T-cell (primary cell): Measurements from ENCODE around the gene CEP19. TPM values are rescaled to one million over a fixed set of nuclear protein-coding genes. Genes with fewer than 3 reads are reported as not detected.
"Not testable (repeated sequence)": the region's sequence is repeated elsewhere in the genome, so short reads cannot be mapped to it uniquely, and the experiment has no call there.

ENCODE experiments used
- ATAC-seq, 4 experiments: fragments of 200-7000 bp in 3 of 4; fragments of 150-1000 bp in 1 of 4; cut with Tn5 transposase; replicated peaks in 1 of 4; 1 replicate in 3 of 4; 2 replicates in 1 of 4; pipeline ENCODE4 v1.10.0; 2021; ENCODE audit warnings: moderate library complexity in 3 of 4, mild to moderate bottlenecking in 2 of 4, moderate number of reproducible peaks in 1 of 4
- CTCF ChIA-PET, 2 donors: fragments of 300-600 bp; sonication (Branson Sonifier 250); formaldehyde crosslinking; loops; one replicate each; lab custom pipeline; 2022; ENCODE audit warnings: antibody characterized with exemption in 2 of 2; lab: Charles Lee
- POLR2A ChIA-PET, 2 donors: fragments of 300-600 bp; sonication (Branson Sonifier 250); formaldehyde crosslinking; loops; one replicate each; lab custom pipeline; 2022; ENCODE audit warnings: antibody characterized with exemption in 2 of 2; lab: Charles Lee
- DNase-seq, 35 experiments: peaks; one replicate each; pipeline versions ENCODE4 v3.0.0 to v3.0.0-alpha.2; 2013 to 2023
- H3K27ac ChIP-seq: one replicate; pipeline ENCODE4 v1.5.1; 2013; ENCODE audit warnings: low read length
- H3K27me3 ChIP-seq, 2 experiments: replicated peaks in 1 of 2; 1 replicate in 1 of 2; 2 replicates in 1 of 2; pipeline versions ENCODE4 v1.6.1 to v1.7.0; 2013; ENCODE audit warnings: low read length in 1 of 2, mixed read lengths in 1 of 2; ENCODE audit not compliant: control insufficient read depth in 2 of 2, insufficient read depth in 2 of 2; ENCODE audit errors: extremely low read depth in 1 of 2
- H3K36me3 ChIP-seq, 2 donors: 1 replicate in 1 of 2; 2 replicates in 1 of 2; pipeline versions ENCODE4 v1.6.1 to v1.7.0; 2013; ENCODE audit warnings: low read length in 1 of 2; ENCODE audit not compliant: control insufficient read depth in 2 of 2, insufficient read depth in 1 of 2; ENCODE audit errors: extremely low read depth in 1 of 2
- H3K4me1 ChIP-seq, 2 experiments: 1 replicate in 1 of 2; 2 replicates in 1 of 2; pipeline versions ENCODE4 v1.6.1 to v1.7.0; 2013; ENCODE audit warnings: low read length in 2 of 2, mixed read lengths in 1 of 2; ENCODE audit not compliant: insufficient read depth in 2 of 2, control insufficient read depth in 1 of 2; ENCODE audit errors: extremely low read depth in 1 of 2
- H3K4me3 ChIP-seq, 2 donors: 1 replicate in 1 of 2; 2 replicates in 1 of 2; pipeline versions ENCODE4 v1.5.1 to v1.7.0; 2013; ENCODE audit warnings: mild to moderate bottlenecking in 2 of 2, low read length in 1 of 2, moderate library complexity in 1 of 2; ENCODE audit not compliant: control insufficient read depth in 1 of 2; ENCODE audit errors: extremely low read depth in 1 of 2
- H3K9me3 ChIP-seq: 2 replicates; pipeline ENCODE4 v1.7.0; 2013
- H3K27ac Mint-ChIP-seq, 2 donors: one replicate each; pipeline ENCODE4 v1.8.0; 2020 to 2021; ENCODE audit warnings: mild to moderate bottlenecking in 2 of 2, mixed read lengths in 2 of 2
- H3K27me3 Mint-ChIP-seq, 2 donors: one replicate each; pipeline ENCODE4 v1.8.0; 2021 to 2022; ENCODE audit warnings: mixed read lengths in 2 of 2
- H3K36me3 Mint-ChIP-seq: one replicate; pipeline ENCODE4 v1.8.0; 2021; ENCODE audit warnings: mixed read lengths
- H3K4me1 Mint-ChIP-seq, 3 donors: one replicate each; pipeline ENCODE4 v1.8.0; 2020 to 2022; ENCODE audit warnings: mixed read lengths in 3 of 3, mild to moderate bottlenecking in 1 of 3
- H3K4me3 Mint-ChIP-seq, 3 donors: one replicate each; pipeline ENCODE4 v1.8.0; 2020 to 2022; ENCODE audit warnings: mild to moderate bottlenecking in 3 of 3, mixed read lengths in 3 of 3, moderate library complexity in 3 of 3
- H3K9me3 Mint-ChIP-seq, 3 donors: one replicate each; pipeline ENCODE4 v1.8.0; 2020 to 2022; ENCODE audit warnings: mixed read lengths in 3 of 3
- WGBS: methylation state at CpG from one replicate; pipeline ENCODE4 v1.1.5; 2013; ENCODE audit warnings: missing lambda C conversion rate; ENCODE audit not compliant: insufficient coverage; 5-methylcytosine and 5-hydroxymethylcytosine counted together
- total RNA-seq, 35 experiments: library from RNA in 6 of 35; stranded (reverse) in 6 of 35; fragments of 120-200 nt in 1 of 35; gene quantifications; one replicate each; pipeline versions ENCODE4 v1.2.1 to v1.2.4 and lab custom pipeline; 2013 to 2026

The CEP19 gene
- total RNA-seq, 5 donors from 2014 or later (not counting 1 experiment from before 2014, with no cell fraction given): 1.6 to 8.5 (median 6.4) TPM

- peaks cover 0 to 4% of the 10 kb centered on the region in 2 donors for H3K36me3 ChIP-seq
- no peak overlapping the region for H3K4me3 ChIP-seq
- H3K9me3 Mint-ChIP-seq: no peaks in the 10 kb centered on the region
- H3K27me3 Mint-ChIP-seq: no peaks in the 10 kb centered on the region
- POLR2A ChIA-PET: no interaction called here
- no peak for ATAC-seq
- no peaks in the 10 kb centered on the region for H3K27me3 ChIP-seq
- no peak for DNase-seq
- H3K27ac Mint-ChIP-seq: no peak overlapping the region
- H3K4me3 Mint-ChIP-seq: no peak overlapping the region
- H3K36me3 Mint-ChIP-seq: peaks cover 14% of the 10 kb centered on the region
- no peaks in the 10 kb centered on the region for H3K9me3 ChIP-seq
- H3K4me1 ChIP-seq: peaks cover 8 to 15% of the 10 kb centered on the region in 2 experiments
- no peak overlapping the region for H3K27ac ChIP-seq
- H3K4me1 Mint-ChIP-seq: peaks cover 15 to 25% (median 24%) of the 10 kb centered on the region in 3 donors
- CTCF ChIA-PET: interaction anchor here in 1 of 2 donors (0.6 kb wide), 1 partner anchor 265 kb away, joined by 3 read pairs; no protein-coding TSS in a partner anchor
- WGBS: 100% methylated on average over 1 of the region's 6 CpGs
These were observed 25.6 kb upstream of the CEP19 start for GRCh38 chr3:196737655-196738054.

DNA sequence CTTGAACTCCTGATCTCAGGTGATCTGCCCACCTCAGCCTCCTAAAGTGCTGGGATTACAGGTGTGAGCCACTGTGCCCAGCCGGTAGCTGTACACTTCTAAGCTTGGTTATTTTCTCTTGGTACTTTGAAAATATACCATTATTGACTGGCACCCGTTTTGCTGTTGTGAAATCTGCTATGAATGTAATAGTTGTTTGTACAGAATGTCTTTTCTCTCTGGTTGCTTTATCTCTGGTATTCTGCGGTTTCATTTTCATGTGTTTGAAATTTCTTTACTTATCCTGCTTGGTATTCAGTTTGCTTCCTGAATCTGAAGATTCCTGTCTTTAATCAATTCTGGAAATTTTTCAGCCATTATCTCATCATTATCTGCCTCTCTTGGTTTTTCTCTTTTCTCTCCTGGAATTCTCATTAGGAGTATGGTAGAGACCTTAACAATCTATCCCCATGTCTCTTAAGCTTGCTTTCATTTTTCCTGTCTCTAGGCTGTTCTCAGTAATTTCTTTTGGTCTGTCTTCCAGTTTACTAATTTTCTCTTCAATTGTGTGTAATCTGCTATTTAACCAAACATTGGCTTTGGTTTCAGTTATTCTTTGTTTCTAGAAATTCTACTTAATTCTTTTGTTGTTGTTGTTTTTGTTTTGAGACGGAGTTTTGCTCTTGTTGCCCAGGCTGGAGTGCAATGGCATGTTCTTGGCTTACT lies 24.8 kb upstream of the CEP19 start:
- H3K9me3 Mint-ChIP-seq: no peaks in the 10 kb centered on the region
- H3K36me3 ChIP-seq: peaks cover 0 to 4% of the 10 kb centered on the region in 2 donors
- H3K36me3 Mint-ChIP-seq: peaks cover 14% of the 10 kb centered on the region
- POLR2A ChIA-PET: no interaction called here
- H3K27ac ChIP-seq: no peak overlapping the region
- H3K4me3 Mint-ChIP-seq: no peak overlapping the region
- no peaks in the 10 kb centered on the region for H3K9me3 ChIP-seq
- peaks cover 6 to 7% of the 10 kb centered on the region in 2 experiments for H3K4me1 ChIP-seq
- DNase-seq (no peak), ATAC-seq (no peak)
- WGBS: no CpG with 5 or more reads among the region's 4 CpGs
- H3K4me3 ChIP-seq: no peak overlapping the region
- H3K27ac Mint-ChIP-seq: peak overlapping the region in 1 of 2 donors; percentile 24
- peaks cover 14 to 23% (median 22%) of the 10 kb centered on the region in 3 donors for H3K4me1 Mint-ChIP-seq
- CTCF ChIA-PET: no interaction called here
- no peaks in the 10 kb centered on the region for H3K27me3 Mint-ChIP-seq
- no peaks in the 10 kb centered on the region for H3K27me3 ChIP-seq

DNA sequence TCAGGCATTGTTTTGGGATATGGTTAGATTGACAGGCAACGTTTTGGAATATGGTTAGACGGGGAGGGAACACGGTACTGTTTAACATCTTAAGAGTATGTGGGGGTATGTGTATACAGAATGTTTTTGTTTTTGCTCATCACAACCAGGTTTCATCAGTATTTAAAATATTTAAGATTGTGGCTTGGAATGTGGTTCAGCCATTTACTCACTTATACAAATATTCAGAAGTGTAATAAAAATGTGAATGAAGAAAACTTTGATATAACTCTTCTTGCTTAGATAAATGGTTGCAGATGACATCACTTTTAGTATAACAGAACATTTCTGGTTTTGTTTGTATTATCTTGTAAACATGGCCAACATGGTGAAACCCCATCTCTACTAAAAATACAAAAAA lies 23.7 kb upstream of the CEP19 start:
- Histone ChIP-seq H3K4me1 (peaks cover 0 to 7% of the 10 kb centered on the region in 2 experiments), H3K27me3 (no peaks in the 10 kb centered on the region), H3K4me3 (no peak overlapping the region), H3K27ac (no peak overlapping the region), H3K36me3 (peaks cover 0 to 4% of the 10 kb centered on the region in 2 donors), H3K9me3 (no peaks in the 10 kb centered on the region)
- no peak for DNase-seq
- WGBS: no CpG with 5 or more reads among the region's 3 CpGs
- peaks cover 14% of the 10 kb centered on the region for H3K36me3 Mint-ChIP-seq
- H3K27ac Mint-ChIP-seq: no peak overlapping the region
- H3K4me3 Mint-ChIP-seq: no peak overlapping the region
- H3K27me3 Mint-ChIP-seq: no peaks in the 10 kb centered on the region
- ATAC-seq: no peak
- H3K4me1 Mint-ChIP-seq: peaks cover 5 to 12% (median 12%) of the 10 kb centered on the region in 3 donors
- CTCF ChIA-PET: no interaction called here
- H3K9me3 Mint-ChIP-seq: no peaks in the 10 kb centered on the region
- POLR2A ChIA-PET: interaction anchor here (0.6 to 0.7 kb wide), 4 partner anchors 10 to 156 kb away, joined by 4 to 8 read pairs (median 4); partner anchors contain the start of gene CEP19 (in 1 of the 2)

DNA sequence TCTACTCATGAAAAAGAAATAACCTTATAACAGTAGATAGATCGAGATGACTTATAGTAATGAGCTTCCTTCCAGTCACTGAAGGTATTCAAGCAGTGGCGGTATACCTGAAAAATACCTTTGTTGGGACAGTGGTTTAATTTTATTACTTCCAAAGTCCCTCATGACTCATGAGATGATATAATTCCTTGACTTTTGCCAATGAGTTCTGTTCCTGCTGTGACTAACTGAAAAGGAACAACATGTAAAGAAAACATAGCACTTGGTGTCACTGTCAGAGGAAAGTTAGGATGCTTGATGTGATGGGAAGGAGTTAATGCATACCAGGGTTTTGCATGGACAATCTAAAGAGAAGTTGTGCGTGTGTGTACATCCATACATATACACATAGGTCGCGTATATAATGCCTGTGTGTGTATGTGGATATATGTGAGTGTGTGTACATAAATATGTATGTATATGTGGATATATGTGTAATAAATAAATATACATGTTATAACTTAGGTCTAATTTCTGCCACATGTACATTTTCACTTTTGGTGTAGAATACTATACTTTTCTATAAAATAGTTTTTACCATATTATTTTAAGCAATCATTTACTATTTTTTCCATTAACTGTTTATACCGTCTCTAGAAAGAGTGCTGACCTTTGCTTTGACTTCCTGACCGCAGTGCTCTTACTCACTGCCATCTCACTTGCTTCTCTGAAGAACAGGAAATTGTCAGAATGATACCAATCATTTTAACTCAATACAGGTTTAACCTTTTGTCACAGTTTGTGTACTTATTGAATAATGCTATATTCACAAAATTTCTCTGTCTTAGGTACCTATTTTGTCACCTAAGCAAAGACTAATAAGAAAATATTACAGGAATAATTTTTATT lies 15.0 kb upstream of the CEP19 start:
- DNase-seq (peak in 1 of 35 experiments; percentile 24), ATAC-seq (peak in 3 of 4 experiments; percentile 69 to 87 (median 70))
- Histone ChIP-seq H3K9me3 (no peaks in the 10 kb centered on the region), H3K4me1 (peaks cover 0 to 3% of the 10 kb centered on the region in 2 experiments), H3K27ac (peak overlapping the region; percentile 0), H3K36me3 (peaks cover 0 to 17% of the 10 kb centered on the region in 2 donors), H3K27me3 (no peaks in the 10 kb centered on the region), H3K4me3 (no peak overlapping the region)
- Mint-ChIP-seq H3K9me3 (no peaks in the 10 kb centered on the region), H3K36me3 (peaks cover 25% of the 10 kb centered on the region), H3K27me3 (no peaks in the 10 kb centered on the region), H3K4me1 (peaks cover 5 to 29% (median 18%) of the 10 kb centered on the region in 3 donors), H3K4me3 (no peak overlapping the region), H3K27ac (peak overlapping the region; percentile 44)
- POLR2A ChIA-PET: no interaction called here
- CTCF ChIA-PET: no interaction called here
- 0% methylated on average over 1 of the region's 7 CpGs for WGBS

DNA sequence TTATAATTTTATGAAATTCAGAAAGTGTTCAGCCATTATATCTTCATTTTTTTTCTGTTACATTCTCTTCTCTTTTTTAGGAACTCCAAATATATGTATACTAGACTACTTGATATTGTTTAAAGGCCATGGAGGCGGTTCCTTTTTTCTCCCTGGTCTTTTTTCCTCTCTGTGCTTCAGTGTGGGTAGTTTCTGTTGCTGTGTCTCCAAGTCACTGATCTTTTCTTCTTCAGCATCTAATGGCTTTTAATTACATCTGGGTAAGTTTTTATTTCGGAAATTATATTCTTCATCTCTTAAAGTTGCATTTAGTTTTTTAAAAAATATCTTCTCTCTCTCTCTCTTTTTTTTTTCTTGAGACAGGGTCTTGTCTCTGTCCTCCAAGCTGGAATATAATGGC lies 9.0 kb upstream of the CEP19 start:
- no peaks in the 10 kb centered on the region for H3K4me1 ChIP-seq
- no peaks in the 10 kb centered on the region for H3K27me3 ChIP-seq
- POLR2A ChIA-PET: interaction anchor here in 1 of 2 donors (0.7 kb wide), 1 partner anchor 274 kb away, joined by 3 read pairs; no protein-coding TSS in a partner anchor
- H3K36me3 Mint-ChIP-seq: peaks cover 40% of the 10 kb centered on the region
- no peak overlapping the region for H3K4me3 ChIP-seq
- peaks cover 2 to 9% (median 8%) of the 10 kb centered on the region in 3 donors for H3K4me1 Mint-ChIP-seq
- DNase-seq (no peak), ATAC-seq (no peak)
- H3K27ac ChIP-seq: no peak overlapping the region
- CTCF ChIA-PET: no interaction called here
- no peak overlapping the region for H3K4me3 Mint-ChIP-seq
- H3K27ac Mint-ChIP-seq: no peak overlapping the region
- H3K9me3 Mint-ChIP-seq: no peaks in the 10 kb centered on the region
- no peaks in the 10 kb centered on the region for H3K27me3 Mint-ChIP-seq
- WGBS: no CpG with 5 or more reads among the region's 2 CpGs
- peaks cover 4 to 14% of the 10 kb centered on the region in 2 donors for H3K36me3 ChIP-seq
- no peaks in the 10 kb centered on the region for H3K9me3 ChIP-seq

GRCh38 chr3:196717162-196717561 lies 5.1 kb upstream of the CEP19 start:
- H3K4me3 Mint-ChIP-seq, ATAC-seq, H3K27me3 Mint-ChIP-seq, POLR2A ChIA-PET, H3K9me3 Mint-ChIP-seq, H3K9me3 ChIP-seq, H3K27me3 ChIP-seq, H3K36me3 ChIP-seq, DNase-seq, H3K4me3 ChIP-seq, H3K27ac ChIP-seq: not testable (repeated sequence)
- H3K4me1 ChIP-seq: peaks cover 0 to 11% of the 10 kb centered on the region in 2 experiments
- peaks cover 19 to 22% (median 20%) of the 10 kb centered on the region in 3 donors for H3K4me1 Mint-ChIP-seq
- CTCF ChIA-PET: interaction anchor here in 1 of 2 donors (0.5 kb wide), 1 partner anchor 27 kb away, joined by 4 read pairs; no protein-coding TSS in a partner anchor
- WGBS: no CpG with 5 or more reads among the region's 3 CpGs
- peak overlapping the region in 1 of 2 donors; percentile 0 for H3K27ac Mint-ChIP-seq
- H3K36me3 Mint-ChIP-seq: peaks cover 26% of the 10 kb centered on the region
